HEK293 (cell line): ENCODE results near the gene GMDS.
A peak's percentile ranks its signal among the peaks of the same experiment; 100 is the strongest.

Experiments used
- CTCF ChIA-PET: fragments of 350-600 bp; formaldehyde crosslinking; extraction: SDS; loops from one replicate; lab custom pipeline; 2021; ENCODE audit warnings: antibody characterized with exemption; lab: Yijun Ruan, JAX
- POLR2A ChIA-PET: fragments of 300-600 bp; formaldehyde crosslinking; extraction: SDS; loops from one replicate; lab custom pipeline; 2020; ENCODE audit warnings: antibody characterized with exemption, inconsistent platforms; lab: Yijun Ruan, JAX
- H3K27ac ChIP-seq: fragments of 200-500 bp; sonication (Bioruptor generic); 2 replicates; pipeline ENCODE4 v1.5.1; 2014; ENCODE audit warnings: low read depth, low read length, control low read depth, inconsistent platforms; ENCODE audit errors: extremely low read depth
- H3K36me3 ChIP-seq, 2 experiments: fragments of 200-500 bp in 1 of 2; sonication (Bioruptor generic) in 1 of 2; 1 replicate in 1 of 2; 2 replicates in 1 of 2; pipeline ENCODE4 v1.5.1; 2014 to 2017; ENCODE audit warnings: inconsistent platforms in 2 of 2, low read length in 2 of 2; ENCODE audit not compliant: control insufficient read depth in 2 of 2, insufficient read depth in 1 of 2
- H3K4me1 ChIP-seq: fragments of 200-500 bp; sonication (Bioruptor generic); 2 replicates; pipeline ENCODE4 v1.5.1; 2014; ENCODE audit warnings: mild to moderate bottlenecking, low read length, inconsistent platforms; ENCODE audit not compliant: control insufficient read depth, insufficient read depth
- H3K4me3 ChIP-seq: 2 replicates; pipeline ENCODE4 v1.5.1; 2011; ENCODE audit warnings: low read depth, mild to moderate bottlenecking, control low read depth, low read length, moderate library complexity
- H3K9me3 ChIP-seq: fragments of 200-500 bp; sonication (Bioruptor generic); 2 replicates; pipeline ENCODE4 v1.5.1; 2014; ENCODE audit warnings: low read depth, low read length, inconsistent platforms; ENCODE audit not compliant: control insufficient read depth, insufficient read depth
- KLF9 ChIP-seq: fragments of 450-650 bp; formaldehyde crosslinking; IDR thresholded peaks from 2 replicates; pipeline ENCODE4 v1.5.1; 2016; ENCODE audit warnings: missing biosample characterization, missing genetic modification characterization, low read depth
- MZF1 ChIP-seq: fragments of 450-650 bp; formaldehyde crosslinking; IDR thresholded peaks from 2 replicates; pipeline ENCODE4 v1.5.1; 2017; ENCODE audit warnings: missing biosample characterization, missing genetic modification characterization, borderline replicate concordance
- ZBTB1 ChIP-seq: fragments of 450-650 bp; formaldehyde crosslinking; IDR thresholded peaks from 2 replicates; pipeline ENCODE4 v1.5.1; 2016; ENCODE audit warnings: missing biosample characterization, missing genetic modification characterization
- ZIC2 ChIP-seq: fragments of 450-650 bp; formaldehyde crosslinking; IDR thresholded peaks from 2 replicates; pipeline ENCODE4 v1.5.1; 2016; ENCODE audit warnings: missing biosample characterization, missing genetic modification characterization
- ZNF114 ChIP-seq: fragments of 450-650 bp; formaldehyde crosslinking; IDR thresholded peaks from 2 replicates; pipeline ENCODE4 v1.5.0; 2017; ENCODE audit warnings: missing biosample characterization, missing genetic modification characterization
- ZNF155 ChIP-seq: fragments of 450-650 bp; formaldehyde crosslinking; IDR thresholded peaks from 2 replicates; pipeline ENCODE4 v1.5.1; 2016; ENCODE audit warnings: missing biosample characterization, missing genetic modification characterization
- ZNF426 ChIP-seq: fragments of 450-650 bp; formaldehyde crosslinking; IDR thresholded peaks from 2 replicates; pipeline ENCODE4 v1.5.1; 2017; ENCODE audit warnings: missing biosample characterization, missing genetic modification characterization, mild to moderate bottlenecking, inconsistent platforms, moderate library complexity
- ZNF610 ChIP-seq: fragments of 450-650 bp; formaldehyde crosslinking; IDR thresholded peaks from 2 replicates; pipeline ENCODE4 v1.5.1; 2016; ENCODE audit warnings: missing biosample characterization, missing genetic modification characterization, borderline replicate concordance
- TF ChIP-seq, protein P1 (sequence below): fragments of 450-650 bp; formaldehyde crosslinking; IDR thresholded peaks from 2 replicates; pipeline ENCODE4 v1.5.1; 2017; ENCODE audit warnings: missing biosample characterization, missing genetic modification characterization
- TF ChIP-seq, protein P2 (sequence below): fragments of 450-650 bp; formaldehyde crosslinking; IDR thresholded peaks from 2 replicates; pipeline ENCODE4 v1.5.1; 2016; ENCODE audit warnings: missing biosample characterization, missing genetic modification characterization, low read depth
- TF ChIP-seq, protein P3 (sequence below): fragments of 450-650 bp; formaldehyde crosslinking; IDR thresholded peaks from 2 replicates; pipeline ENCODE4 v1.5.1; 2016; ENCODE audit warnings: missing biosample characterization, missing genetic modification characterization
- TF ChIP-seq, protein P4 (sequence below): fragments of 450-650 bp; formaldehyde crosslinking; IDR thresholded peaks from 2 replicates; pipeline ENCODE4 v1.5.1; 2016; ENCODE audit warnings: missing biosample characterization, missing genetic modification characterization
- TF ChIP-seq, protein P5 (sequence below): fragments of 450-650 bp; formaldehyde crosslinking; IDR thresholded peaks from 2 replicates; pipeline ENCODE4 v1.5.1; 2016; ENCODE audit warnings: missing biosample characterization, missing genetic modification characterization, borderline replicate concordance
- TF ChIP-seq, protein P6 (sequence below): fragments of 450-650 bp; formaldehyde crosslinking; IDR thresholded peaks from 2 replicates; pipeline ENCODE4 v1.5.1; 2016; ENCODE audit warnings: missing biosample characterization, missing genetic modification characterization
- TF ChIP-seq, protein P7 (sequence below): fragments of 450-650 bp; formaldehyde crosslinking; IDR thresholded peaks from 2 replicates; pipeline ENCODE4 v1.5.1; 2016; ENCODE audit warnings: missing biosample characterization, missing genetic modification characterization

The GMDS gene

DNA sequence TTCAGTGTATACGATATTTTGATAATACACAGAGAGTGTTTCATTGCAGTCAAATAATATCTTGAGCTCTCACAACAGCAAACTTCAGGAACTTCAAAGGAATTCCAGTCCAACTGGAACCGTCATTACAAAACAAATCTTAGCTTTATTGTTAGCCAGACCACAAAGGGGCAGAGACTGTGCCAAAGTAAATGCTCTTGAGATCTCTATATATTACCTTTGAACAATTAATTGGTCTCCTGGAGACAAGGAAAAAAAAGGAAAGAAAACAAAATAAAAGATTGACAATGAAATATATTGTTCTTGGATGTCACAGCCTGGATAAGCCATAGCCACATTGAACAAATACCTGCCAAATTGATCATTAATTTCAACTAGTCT is 565.7 kb downstream of the GMDS start (continued):
- no peak for TF ChIP-seq ZNF114
- no peak for TF ChIP-seq ZBTB1
- TF ChIP-seq, protein P1, sequence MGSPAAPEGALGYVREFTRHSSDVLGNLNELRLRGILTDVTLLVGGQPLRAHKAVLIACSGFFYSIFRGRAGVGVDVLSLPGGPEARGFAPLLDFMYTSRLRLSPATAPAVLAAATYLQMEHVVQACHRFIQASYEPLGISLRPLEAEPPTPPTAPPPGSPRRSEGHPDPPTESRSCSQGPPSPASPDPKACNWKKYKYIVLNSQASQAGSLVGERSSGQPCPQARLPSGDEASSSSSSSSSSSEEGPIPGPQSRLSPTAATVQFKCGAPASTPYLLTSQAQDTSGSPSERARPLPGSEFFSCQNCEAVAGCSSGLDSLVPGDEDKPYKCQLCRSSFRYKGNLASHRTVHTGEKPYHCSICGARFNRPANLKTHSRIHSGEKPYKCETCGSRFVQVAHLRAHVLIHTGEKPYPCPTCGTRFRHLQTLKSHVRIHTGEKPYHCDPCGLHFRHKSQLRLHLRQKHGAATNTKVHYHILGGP (tag by site-specific recombination), result peak; percentile 92
- no peak for TF ChIP-seq ZNF426 (tag by site-specific recombination)
- TF ChIP-seq, protein P2, sequence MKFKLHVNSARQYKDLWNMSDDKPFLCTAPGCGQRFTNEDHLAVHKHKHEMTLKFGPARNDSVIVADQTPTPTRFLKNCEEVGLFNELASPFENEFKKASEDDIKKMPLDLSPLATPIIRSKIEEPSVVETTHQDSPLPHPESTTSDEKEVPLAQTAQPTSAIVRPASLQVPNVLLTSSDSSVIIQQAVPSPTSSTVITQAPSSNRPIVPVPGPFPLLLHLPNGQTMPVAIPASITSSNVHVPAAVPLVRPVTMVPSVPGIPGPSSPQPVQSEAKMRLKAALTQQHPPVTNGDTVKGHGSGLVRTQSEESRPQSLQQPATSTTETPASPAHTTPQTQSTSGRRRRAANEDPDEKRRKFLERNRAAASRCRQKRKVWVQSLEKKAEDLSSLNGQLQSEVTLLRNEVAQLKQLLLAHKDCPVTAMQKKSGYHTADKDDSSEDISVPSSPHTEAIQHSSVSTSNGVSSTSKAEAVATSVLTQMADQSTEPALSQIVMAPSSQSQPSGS (tag by site-specific recombination), result 0 out of 2 replicates have a peak, but pooled peaks have one; percentile 6

DNA sequence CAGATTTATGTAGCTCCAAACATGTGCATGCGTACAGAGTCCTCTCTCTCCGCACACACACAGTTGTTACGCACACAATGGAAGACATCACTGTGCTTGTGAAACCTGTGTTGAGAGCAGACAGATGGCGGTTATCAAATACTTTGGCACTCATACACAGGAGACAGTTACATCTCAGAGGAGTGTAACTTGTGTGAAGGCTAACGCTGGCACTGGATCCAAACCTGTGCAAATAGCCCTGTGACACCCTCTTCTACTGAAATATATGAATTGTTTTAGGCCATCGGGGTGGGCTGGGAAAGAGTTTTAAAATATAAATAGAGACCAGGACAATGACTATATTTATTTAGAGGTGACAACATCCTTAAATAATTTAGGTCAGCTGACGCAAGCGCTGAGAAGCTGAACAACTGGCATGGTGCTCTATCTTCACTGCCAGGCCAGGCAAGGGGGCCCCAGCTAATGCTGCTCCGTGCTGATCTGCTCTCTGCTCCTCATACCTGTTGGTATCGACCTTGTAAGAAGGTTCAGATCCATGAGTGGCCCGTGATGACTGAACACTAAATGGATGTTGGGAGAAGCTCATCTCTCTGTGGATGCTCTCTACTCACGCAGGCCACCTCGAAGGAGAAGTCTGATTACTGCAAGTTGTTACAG is 566.2 kb downstream of the GMDS start:
- Histone ChIP-seq H3K4me1 (peaks cover 24% of the 10 kb centered on the region), H3K4me3 (no peak overlapping the region), H3K27ac (peak overlapping the region; percentile 83), H3K9me3 (no peaks in the 10 kb centered on the region), H3K36me3 (no peaks in the 10 kb centered on the region)
- ChIA-PET CTCF (interaction anchor here (0.6 to 1.5 kb wide), 5 partner anchors 8 to 154 kb away, joined by 4 to 7 read pairs (median 5); no protein-coding TSS in a partner anchor), POLR2A (interaction anchor here (1.3 kb wide), 1 partner anchor 69 kb away, joined by 3 read pairs; the partner anchor contains the start of gene FOXC1)
- TF ChIP-seq KLF9 (tag by site-specific recombination) (no peak), ZIC2 (tag by site-specific recombination) (no peak), MZF1 (tag by site-specific recombination) (no peak), ZNF610 (no peak), ZNF155 (tag by site-specific recombination) (no peak)
- TF ChIP-seq, protein P3, sequence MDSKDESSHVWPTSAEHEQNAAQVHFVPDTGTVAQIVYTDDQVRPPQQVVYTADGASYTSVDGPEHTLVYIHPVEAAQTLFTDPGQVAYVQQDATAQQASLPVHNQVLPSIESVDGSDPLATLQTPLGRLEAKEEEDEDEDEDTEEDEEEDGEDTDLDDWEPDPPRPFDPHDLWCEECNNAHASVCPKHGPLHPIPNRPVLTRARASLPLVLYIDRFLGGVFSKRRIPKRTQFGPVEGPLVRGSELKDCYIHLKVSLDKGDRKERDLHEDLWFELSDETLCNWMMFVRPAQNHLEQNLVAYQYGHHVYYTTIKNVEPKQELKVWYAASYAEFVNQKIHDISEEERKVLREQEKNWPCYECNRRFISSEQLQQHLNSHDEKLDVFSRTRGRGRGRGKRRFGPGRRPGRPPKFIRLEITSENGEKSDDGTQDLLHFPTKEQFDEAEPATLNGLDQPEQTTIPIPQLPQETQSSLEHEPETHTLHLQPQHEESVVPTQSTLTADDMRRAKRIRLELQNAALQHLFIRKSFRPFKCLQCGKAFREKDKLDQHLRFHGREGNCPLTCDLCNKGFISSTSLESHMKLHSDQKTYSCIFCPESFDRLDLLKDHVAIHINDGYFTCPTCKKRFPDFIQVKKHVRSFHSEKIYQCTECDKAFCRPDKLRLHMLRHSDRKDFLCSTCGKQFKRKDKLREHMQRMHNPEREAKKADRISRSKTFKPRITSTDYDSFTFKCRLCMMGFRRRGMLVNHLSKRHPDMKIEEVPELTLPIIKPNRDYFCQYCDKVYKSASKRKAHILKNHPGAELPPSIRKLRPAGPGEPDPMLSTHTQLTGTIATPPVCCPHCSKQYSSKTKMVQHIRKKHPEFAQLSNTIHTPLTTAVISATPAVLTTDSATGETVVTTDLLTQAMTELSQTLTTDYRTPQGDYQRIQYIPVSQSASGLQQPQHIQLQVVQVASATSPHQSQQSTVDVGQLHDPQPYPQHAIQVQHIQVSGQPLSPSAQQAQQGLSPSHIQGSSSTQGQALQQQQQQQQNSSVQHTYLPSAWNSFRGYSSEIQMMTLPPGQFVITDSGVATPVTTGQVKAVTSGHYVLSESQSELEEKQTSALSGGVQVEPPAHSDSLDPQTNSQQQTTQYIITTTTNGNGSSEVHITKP (tag by site-specific recombination), result peak; percentile 74
- TF ChIP-seq, protein P4, sequence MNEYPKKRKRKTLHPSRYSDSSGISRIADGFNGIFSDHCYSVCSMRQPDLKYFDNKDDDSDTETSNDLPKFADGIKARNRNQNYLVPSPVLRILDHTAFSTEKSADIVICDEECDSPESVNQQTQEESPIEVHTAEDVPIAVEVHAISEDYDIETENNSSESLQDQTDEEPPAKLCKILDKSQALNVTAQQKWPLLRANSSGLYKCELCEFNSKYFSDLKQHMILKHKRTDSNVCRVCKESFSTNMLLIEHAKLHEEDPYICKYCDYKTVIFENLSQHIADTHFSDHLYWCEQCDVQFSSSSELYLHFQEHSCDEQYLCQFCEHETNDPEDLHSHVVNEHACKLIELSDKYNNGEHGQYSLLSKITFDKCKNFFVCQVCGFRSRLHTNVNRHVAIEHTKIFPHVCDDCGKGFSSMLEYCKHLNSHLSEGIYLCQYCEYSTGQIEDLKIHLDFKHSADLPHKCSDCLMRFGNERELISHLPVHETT (tag by site-specific recombination), result no peak
- TF ChIP-seq, protein P5, sequence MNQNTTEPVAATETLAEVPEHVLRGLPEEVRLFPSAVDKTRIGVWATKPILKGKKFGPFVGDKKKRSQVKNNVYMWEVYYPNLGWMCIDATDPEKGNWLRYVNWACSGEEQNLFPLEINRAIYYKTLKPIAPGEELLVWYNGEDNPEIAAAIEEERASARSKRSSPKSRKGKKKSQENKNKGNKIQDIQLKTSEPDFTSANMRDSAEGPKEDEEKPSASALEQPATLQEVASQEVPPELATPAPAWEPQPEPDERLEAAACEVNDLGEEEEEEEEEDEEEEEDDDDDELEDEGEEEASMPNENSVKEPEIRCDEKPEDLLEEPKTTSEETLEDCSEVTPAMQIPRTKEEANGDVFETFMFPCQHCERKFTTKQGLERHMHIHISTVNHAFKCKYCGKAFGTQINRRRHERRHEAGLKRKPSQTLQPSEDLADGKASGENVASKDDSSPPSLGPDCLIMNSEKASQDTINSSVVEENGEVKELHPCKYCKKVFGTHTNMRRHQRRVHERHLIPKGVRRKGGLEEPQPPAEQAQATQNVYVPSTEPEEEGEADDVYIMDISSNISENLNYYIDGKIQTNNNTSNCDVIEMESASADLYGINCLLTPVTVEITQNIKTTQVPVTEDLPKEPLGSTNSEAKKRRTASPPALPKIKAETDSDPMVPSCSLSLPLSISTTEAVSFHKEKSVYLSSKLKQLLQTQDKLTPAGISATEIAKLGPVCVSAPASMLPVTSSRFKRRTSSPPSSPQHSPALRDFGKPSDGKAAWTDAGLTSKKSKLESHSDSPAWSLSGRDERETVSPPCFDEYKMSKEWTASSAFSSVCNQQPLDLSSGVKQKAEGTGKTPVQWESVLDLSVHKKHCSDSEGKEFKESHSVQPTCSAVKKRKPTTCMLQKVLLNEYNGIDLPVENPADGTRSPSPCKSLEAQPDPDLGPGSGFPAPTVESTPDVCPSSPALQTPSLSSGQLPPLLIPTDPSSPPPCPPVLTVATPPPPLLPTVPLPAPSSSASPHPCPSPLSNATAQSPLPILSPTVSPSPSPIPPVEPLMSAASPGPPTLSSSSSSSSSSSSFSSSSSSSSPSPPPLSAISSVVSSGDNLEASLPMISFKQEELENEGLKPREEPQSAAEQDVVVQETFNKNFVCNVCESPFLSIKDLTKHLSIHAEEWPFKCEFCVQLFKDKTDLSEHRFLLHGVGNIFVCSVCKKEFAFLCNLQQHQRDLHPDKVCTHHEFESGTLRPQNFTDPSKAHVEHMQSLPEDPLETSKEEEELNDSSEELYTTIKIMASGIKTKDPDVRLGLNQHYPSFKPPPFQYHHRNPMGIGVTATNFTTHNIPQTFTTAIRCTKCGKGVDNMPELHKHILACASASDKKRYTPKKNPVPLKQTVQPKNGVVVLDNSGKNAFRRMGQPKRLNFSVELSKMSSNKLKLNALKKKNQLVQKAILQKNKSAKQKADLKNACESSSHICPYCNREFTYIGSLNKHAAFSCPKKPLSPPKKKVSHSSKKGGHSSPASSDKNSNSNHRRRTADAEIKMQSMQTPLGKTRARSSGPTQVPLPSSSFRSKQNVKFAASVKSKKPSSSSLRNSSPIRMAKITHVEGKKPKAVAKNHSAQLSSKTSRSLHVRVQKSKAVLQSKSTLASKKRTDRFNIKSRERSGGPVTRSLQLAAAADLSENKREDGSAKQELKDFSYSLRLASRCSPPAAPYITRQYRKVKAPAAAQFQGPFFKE (tag by site-specific recombination), result no peak
- TF ChIP-seq, protein P6, sequence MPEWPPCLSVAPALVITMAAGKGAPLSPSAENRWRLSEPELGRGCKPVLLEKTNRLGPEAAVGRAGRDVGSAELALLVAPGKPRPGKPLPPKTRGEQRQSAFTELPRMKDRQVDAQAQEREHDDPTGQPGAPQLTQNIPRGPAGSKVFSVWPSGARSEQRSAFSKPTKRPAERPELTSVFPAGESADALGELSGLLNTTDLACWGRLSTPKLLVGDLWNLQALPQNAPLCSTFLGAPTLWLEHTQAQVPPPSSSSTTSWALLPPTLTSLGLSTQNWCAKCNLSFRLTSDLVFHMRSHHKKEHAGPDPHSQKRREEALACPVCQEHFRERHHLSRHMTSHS (tag by site-specific recombination), result no peak
- TF ChIP-seq, protein P7, sequence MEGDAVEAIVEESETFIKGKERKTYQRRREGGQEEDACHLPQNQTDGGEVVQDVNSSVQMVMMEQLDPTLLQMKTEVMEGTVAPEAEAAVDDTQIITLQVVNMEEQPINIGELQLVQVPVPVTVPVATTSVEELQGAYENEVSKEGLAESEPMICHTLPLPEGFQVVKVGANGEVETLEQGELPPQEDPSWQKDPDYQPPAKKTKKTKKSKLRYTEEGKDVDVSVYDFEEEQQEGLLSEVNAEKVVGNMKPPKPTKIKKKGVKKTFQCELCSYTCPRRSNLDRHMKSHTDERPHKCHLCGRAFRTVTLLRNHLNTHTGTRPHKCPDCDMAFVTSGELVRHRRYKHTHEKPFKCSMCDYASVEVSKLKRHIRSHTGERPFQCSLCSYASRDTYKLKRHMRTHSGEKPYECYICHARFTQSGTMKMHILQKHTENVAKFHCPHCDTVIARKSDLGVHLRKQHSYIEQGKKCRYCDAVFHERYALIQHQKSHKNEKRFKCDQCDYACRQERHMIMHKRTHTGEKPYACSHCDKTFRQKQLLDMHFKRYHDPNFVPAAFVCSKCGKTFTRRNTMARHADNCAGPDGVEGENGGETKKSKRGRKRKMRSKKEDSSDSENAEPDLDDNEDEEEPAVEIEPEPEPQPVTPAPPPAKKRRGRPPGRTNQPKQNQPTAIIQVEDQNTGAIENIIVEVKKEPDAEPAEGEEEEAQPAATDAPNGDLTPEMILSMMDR (tag by site-specific recombination), result no peak
